ENCODE measurements around the gene DNM3.
A peak's percentile ranks its signal among the peaks of the same experiment; 100 is the strongest.
"Not testable (repeated sequence)": the region's sequence is repeated elsewhere in the genome, so short reads cannot be mapped to it uniquely, and the experiment has no call there.

Gene DNM3

DNA sequence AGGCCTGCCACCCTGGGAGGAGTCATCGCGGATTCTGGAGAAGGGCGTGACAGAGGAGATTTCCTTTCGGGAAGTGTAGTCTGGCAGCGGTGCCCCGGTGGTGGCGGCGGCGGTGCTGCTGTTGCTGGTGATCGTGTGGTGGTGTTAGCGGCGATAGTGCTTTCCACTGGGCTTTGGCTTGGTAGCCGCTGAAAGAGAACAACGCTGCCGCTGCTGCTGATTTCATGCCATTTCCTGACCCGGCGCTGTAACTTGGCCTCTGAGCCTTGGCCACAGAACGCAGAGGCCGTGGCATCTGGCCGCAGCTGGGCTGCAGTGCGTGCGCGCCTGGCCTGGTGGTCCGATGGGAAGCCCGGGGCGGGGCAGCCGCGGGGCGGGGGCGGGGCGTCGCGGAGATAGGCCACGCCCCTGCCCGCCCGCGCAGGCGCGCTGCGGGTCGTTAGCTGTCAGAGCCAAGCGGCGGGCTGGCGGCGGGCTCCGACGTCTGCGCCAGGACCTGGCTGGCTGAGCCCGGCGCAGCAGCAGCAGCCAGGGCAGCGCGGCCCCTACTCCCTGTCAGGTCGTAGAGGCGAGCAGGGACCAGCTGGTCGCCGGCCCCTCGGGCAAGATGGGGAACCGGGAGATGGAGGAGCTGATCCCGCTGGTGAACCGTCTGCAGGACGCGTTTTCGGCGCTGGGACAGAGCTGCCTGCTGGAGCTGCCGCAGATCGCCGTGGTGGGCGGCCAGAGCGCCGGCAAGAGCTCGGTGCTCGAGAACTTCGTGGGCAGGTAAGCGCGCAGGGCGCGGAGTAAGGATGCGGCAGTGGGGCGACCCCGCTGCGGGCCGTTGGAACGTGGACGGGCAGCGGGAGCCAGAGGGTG is at the start of gene DNM3:
Gene DNM3 (plus strand): TSS at position 449 of the 861 bp plus-strand sequence. CDS start 159 bp downstream, at position 608.
- peak; percentile 88 for DNase-seq

DNA sequence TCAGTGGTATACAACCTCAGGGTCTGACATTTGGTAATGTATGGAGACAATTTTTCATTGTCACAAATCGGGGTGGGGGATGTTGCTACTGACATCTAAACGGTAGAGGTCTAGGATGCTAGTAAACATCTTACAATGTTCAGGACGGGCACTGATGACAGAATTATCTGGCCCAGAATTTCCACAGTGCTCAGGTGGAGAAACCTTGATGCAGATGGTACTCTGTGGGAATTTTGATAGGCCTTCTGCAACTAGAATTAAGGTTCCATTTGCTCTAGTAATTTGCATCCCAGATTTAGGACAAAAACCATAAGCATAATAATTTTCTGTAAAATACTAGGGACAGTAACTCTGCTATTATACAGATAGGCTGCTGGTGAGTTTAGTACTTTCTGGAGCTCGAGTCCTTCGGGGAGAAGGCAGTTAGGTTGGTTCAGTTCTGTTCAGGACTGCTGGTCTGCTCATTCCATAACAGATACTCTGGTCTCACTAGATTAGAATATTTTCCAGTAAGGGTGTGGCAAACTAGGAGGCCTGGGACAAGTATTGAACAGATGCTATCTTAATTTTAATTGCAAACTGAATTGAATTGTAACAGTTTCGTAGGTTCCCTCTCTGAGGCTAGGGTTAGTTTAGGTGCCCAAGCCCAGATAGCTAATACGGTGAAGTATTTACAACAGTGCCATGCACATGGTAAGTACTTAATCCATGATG is 48.5 kb upstream of the DNM3 start:
- DNase-seq: no peak

DNA sequence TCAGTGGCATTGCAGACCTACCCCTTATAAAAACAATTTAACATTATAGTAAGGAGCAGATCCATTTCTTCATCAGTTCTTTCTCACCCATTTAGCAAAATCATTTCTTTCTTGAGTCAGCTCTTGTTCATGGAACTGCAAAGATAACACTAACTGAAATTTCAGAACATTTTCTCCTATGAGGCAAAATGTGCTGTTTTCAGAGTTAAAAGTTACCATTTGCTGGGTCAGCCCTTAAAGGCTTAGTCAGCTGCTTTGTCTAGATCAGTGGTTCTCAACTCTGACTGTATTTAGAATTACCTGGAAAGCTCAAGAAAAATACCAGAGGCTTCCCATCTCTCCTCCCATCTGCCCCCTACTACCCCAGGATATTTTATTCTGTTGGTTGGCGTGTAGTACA is 47.7 kb upstream of the DNM3 start:
- DNase-seq: no peak

DNA sequence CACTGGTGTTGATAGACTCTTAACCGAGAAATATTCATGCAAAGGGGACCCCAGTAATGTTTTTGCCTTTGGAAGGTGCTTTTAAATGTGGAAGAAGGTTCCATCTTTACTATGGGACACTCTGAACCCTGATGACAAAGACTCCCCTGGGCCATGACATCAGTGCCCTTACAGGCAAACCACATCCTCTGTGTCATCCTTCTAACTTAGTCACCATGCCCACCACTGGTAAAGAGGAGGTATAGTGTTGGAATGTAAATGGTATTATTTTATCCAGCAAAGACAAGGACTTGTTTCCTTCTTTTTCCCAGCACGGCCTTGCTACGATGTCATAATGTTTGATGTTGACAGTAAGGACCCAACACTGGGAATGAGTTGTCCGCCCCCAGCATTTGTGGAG is 47.2 kb upstream of the DNM3 start:
- DNase-seq: no peak

DNA sequence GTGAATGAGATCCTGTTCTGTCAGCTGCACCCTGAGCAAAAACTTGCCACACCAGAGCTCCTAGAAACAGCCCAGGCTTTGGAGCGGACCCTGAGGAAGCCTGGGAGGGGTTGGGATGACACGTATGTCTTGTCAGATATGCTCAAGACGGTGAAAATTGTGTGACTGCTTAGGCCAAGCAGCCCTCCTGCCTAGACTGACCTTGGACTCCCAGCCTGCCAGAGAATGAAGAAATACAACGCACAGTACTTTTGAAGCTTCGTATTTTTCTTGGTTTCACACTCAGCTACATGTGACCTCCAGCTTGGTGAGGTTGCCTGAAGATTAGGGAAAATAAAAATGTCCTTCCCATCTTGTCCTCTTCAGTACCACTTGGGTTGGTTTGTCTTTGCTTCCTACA is 44.7 kb upstream of the DNM3 start:
- DNase-seq: no peak

DNA sequence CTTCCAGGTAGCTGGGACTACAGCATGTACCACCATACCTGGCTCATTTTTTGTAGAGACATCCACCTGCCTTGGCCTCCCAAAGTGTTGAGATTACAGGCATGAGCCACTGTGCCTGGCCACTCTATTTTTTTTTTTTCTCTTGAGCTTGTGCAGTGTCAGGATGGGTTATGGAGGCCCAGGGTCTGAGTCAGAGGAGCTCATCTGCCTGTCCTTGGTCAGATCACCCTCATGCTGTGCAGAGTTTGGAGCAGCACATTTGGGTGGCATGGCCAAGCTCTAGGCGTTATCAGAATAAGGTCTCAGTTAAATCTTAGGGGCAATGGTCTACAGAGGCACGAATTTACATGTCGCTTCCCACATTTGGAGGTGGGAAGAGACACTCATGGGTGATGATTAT is 43.0 kb upstream of the DNM3 start:
- no peak for DNase-seq

DNA sequence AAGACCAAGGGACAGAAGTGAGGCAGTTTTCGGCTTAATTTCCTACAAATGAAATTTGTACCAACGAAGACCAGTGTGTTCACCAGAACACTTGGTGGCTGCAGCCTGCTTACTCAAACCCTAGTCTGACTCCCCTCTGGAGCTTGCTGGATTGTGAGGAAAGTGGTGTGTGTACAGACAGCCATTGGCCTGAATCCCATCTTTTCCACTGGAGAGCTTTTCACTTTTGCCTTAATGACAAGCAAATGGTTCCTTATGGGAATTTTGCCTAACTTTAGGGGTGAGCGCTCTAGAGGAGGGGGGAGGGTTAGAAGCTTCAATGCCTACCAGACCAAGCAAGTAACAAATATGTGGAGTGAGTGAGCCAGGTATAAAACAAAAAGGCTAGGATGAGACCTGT is 42.5 kb upstream of the DNM3 start:
- DNase-seq: no peak

DNA sequence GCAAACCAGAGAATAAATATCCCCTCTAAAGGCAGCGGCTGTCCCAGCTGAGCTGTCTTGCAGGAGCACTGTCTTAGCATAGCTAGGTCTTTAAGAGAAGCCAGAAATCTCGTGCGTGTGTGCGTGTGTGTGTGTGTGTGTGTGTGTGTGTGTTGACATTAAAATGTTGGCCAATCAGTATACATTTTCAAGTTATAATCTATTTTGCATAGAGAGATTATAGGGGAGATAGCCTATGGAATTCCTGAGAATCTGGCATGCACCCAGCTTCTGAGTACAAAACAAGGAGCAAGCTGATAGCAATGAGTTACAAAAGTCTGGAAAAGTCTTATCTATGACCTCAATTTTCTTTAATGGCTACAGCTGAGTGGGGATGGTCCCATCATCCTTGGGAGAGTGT is 42.1 kb upstream of the DNM3 start:
- DNase-seq: no peak

DNA sequence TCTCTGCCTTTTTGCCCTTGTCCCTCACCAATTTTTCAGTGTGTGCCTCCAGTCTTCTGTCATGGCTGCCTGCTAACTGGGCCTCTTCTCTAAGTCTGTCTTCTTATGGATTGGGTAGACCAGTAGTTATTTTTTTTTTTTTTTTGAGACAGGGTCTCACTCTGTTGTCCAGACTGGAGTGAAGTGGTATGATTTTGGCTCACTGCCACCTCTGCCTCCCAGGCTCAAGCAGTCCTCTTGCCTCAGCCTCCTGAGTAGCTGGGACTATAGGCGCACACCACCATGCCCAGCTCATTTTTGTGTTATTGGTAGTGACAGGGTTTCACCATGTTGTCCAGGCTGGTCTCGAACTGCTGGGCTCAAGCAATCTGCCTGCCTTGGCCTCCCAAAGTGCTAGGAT is 41.6 kb upstream of the DNM3 start:
- DNase-seq: not testable (repeated sequence)

DNA sequence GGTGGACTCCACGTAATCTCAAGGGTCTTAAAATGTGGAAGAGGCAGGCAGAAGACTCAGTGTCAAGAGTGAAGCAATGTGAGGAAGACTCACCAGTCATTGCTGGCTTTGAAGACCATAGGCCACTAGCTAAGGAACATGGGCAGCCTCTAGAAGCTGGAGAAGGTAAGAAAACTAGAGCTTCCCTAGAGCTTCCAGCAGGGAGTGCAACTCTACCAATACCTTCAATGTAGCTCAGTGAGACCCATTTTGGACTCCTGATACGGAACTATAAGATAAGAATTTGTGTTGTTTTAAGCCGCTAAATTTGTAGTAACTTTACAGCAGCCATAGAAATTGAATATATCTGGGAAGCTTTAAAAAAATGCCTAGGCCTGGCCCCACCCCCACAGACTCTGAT is 41.0 kb upstream of the DNM3 start:
- DNase-seq: peak; percentile 18

DNA sequence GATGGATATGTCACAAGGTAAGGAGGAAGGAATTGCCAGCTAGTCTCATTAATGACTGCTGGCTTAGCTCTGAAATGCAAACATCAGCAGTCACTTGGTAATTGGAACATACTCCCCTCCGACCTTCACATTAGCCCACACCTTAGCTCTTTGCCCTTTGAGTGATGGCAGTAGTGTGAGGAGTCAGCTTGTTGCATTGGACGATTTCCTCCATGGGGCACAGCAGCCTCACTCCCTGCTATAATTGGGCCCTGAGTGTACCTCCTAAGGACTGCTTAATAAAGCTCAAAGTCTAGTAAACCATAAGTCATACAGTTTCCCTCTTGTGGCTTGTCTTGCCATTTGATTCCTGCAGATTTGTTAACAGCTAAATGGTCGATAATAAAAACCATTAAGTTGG is 40.4 kb upstream of the DNM3 start:
- DNase-seq: no peak

DNA sequence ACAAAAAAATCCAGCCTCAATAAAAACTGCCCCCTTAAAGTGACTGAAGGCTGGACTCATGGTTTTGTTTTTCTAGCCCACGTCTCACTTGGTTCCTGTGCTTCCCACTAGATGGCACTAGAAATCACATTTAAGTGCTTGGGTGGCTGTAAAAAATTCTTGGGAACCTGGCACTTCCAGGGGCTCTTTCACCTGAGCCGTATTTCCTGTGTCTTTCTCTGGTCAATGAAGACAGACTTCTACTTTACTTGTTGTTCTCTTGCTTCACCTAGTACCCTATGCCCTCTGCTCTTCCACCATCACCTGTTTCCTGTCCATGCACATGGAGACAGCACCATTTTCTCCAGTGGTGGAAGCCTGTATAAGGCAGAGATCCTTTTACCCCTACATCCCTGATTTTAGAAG is 39.8 kb upstream of the DNM3 start:
- peak; percentile 73 for DNase-seq

DNA sequence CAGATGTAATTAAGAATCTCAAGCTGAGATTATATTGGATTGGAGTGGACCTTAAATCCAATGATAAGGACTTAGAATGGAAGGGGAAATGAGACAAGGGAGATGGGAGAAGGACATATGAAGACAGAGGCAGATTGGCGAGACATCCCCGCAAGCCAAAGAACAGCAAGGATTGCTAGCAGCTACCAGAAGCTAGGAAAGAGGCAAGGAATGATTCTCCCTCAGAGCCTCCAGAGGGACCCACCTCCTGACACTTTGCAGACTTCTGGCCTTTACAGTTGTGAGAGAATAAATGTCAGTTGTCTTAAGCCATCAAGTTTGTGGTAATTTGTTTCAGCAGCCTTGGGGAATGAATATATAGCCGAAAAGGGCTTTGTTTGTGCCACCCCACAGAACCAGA is 39.1 kb upstream of the DNM3 start:
- no peak for DNase-seq

DNA sequence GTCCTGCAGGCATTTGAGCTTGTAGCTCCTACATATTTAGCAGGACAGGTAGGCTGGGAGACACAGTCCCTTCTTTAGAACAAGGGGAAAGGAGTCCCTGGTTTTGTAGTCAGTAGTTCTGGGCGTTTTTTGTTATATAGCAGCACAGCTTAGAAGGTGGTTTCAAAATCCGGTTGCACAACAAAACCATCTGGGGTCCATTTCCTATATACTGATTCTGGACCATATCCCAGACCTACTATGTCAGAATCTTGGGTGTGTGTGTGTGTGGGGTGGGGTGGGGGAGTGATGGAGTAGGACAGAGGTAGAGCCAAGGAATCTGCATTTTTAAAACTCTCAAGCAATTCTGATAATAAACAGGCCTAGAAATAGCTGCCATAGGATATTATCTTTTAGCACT is 38.3 kb upstream of the DNM3 start:
- DNase-seq: no peak

DNA sequence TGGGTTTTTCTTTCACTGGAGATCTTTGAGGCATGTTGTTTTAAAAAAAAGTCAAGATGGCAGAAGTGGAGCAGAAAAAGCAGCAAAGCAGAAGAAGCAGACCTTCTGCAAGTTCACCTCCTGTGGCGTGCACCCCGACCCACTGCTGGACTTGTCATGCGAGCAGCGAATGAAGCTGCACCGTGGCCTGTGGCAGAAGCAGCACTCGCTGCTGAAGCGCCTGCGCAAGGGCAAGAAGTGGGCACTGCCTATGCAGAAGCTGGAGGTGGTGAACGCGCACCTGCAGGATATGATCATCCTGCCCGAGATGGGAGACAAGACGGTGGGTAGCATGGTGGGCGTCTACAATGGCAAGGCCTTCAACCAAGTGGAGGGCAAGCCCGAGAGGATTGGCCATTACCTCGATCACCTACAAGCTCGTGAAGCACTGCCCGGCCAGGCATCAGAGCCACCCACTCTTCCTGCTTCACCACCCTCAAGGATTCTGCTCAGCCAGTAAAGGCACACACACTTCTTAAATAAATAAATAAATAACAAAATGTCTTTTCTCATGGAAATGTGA is 37.8 kb upstream of the DNM3 start:
- no peak for DNase-seq

DNA sequence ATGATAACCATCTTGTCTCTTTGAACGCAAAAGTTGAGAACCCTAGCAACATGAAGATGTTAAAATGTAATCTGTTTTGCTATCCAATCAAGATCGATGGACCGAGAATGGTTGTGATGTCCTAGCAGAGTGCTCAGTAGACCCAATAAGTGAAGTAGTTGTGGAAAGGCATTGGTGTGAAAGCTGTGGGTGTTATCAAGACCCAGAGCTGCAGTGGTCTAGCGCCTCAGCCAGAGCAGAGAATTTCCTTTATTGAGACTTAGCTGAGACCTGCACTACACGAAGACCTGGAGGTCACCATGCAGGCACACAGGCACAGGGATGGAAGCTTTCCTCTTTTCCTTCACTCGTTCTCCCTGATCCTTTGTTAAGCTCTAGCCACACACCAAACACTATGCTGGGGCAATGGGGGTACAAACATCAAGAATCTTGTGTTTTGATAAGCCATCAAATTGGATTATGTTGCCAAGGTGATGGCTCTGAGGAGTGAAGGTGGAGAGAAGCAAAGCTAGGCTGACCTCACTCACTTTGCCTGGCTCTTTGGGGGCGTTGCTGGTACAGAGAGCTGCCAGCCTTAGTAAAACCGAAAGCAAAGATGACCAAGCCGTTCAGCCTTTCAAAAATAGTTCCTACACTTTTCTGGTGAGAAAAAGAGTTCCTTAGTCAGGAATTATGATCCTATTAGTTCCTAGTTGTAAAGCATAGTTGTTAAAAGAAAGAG is 35.7 kb upstream of the DNM3 start:
- DNase-seq: peak; percentile 4

DNA sequence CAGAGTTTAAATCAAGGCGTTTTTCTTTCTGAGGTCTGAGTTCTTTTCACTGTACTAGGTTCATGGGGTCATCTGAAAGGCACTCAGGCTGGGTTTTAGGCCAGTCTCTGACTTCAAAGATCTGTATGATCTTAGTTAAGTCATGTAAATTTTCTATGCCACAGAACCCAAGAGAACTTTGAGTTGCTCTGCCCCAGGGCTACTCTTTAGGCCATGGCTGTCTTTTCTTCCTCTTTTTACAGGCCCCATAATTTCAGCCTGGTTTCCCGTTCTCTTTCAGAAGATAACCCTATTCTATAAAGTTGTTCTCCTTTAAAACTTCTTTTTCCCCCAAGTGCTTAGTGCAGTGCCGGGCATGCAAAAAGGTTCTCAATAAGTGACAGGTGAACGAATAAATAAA is 33.7 kb upstream of the DNM3 start:
- DNase-seq: no peak

DNA sequence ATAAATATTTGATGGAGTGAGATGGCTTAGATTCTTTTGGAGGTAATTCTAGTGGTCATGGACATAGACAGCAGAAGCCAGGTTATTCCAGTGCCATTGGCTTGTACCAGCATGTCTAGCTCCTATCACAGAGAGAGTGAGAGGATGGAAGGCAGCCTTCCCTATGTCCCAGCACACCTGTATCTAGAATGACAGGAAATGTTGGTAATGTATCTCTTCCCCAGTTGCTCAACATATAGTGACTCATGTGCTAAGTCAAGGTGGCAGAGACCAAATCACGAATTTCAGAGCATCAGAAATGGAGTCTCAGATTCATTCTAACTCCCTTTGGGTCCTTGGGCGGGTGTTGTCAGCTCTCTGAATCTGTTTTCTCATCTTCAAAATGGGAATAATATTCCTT is 31.5 kb upstream of the DNM3 start:
- DNase-seq: no peak

DNA sequence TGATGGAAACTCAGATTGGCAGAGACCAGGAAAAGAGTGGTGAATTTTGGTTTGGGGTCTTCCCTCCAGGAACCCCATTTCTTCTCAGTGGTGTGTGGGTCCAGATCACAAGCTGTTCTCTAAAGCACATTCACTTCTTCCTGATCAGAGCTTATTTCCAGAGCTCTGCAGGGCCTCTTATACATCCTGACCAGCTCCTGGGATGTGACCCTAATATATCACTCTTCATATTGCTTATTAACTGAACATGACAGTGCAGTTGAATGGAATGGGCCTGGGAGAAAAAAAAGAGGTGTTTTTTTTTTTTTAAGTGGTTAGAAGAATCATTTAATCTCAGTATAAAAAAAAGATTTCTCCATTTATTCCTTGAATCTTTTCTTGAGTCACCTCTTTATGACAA is 29.6 kb upstream of the DNM3 start:
- no peak for DNase-seq

DNA sequence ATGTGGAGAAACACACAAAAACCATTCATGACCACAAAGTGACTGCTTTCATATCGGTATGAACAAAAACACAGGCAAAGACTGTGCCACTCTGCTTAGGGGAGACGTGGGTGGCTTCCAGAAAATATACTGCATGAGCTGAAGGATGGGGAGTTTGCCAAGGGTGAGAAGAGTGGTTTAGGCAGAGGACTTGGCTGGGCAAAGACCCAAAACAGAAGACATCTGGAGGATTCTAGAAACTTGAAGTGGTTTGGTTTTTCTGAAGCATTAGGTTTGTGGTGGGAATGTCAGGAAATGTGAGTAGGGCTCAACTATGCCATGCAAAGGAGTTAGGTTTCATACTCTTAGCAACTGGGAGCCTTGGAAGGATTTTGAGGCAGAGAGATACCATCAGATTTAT is 26.6 kb upstream of the DNM3 start:
- no peak for DNase-seq

DNA sequence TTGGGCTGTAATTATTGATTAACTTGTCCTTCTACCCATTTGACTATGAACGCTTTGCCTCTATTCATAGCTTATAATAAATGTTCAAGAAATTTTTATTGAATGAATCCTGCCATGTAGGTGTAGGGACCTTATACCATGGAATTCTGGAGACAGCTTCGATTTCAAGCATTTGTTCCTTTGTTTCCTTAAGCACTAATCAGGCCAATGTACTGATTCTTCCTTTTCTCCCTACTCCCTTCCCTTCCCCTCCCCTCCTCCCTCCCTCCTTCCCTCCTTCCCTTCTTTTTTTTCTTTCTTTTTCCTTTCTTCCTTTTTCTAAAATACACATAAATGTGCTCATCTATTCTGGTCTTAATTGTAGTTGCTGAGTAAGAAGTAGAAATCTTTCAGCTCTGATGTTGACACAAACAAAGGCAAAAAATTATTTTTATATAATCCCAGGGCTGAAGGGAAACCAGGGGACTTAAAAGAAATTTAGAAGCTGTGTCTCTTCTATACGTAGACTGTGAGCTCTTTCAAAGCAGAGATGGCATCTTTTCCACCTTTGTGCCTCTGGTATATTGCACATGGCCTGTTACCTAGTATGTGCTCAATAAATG is 24.9 kb upstream of the DNM3 start:
- no peak for DNase-seq

DNA sequence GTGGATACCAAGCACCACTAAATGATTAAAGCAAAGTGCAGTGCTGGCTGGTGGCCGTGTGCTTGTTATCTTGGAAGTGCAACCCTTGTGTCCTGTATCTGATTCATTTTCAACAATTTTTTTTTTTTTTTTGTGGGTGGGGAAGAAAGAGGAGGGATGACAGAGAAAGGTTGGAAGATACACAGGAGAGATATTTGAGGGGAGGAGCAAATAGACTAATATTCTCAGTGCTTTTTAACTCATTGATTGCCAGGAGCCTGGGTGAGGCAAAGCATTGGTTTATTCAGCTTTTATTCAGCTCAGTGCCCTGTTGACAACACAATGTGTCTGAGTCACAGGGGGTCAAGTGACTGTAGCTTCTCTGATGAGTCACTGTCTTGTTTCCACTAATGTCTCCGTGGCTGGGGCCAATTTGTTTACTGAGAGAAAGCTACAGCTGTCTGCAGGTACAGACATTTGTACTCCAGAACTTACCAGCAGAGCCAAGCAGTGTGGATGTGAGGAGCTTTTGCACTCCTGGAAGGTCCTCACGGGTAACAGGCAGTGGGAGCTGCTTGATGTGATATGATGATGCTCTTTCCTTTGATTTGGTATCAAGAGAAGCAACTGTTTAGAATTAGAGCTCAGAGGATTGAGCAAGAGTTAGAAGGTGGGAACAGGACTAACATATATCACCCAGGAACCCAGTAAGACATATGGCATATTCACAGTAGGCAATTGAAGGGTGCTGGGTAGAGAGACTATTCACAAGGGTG is 23.6 kb upstream of the DNM3 start:
- peak; percentile 45 for DNase-seq

Data from NCI-H69 (cell line).